ENCODE data around the gene TRIM41. TPM values are rescaled to one million over a fixed set of nuclear protein-coding genes. Genes with fewer than 3 reads are reported as not detected.

The TRIM41 gene
- total RNA-seq, 2 experiments from 2014 or later: 21.4 to 24.0 TPM

DNA sequence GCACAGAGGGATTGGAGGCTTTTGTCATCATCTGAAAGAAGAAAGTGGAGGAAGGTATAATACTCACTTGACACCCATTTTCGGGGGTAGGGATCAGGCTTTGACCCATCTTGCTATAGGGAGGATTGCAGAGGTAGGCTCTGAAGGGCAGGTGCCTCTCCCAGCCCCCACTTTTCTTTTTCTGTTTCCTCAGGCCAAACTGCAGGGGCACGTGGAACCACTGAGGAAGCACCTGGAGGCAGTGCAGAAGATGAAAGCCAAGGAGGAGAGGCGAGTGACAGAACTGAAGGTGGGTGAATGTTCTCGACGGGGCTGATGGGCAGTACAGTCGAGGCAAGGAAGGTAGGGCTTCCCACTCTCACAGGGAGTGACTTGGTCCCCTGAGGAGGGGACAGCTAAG lies 7.5 kb downstream of the TRIM41 start:
- H3K9me3 Mint-ChIP-seq: no peaks in the 10 kb centered on the region
- H3K4me1 Mint-ChIP-seq (ENCODE audit: low read depth): peaks cover 35% of the 10 kb centered on the region
- ChIA-PET POLR2A (interaction anchor here (0.8 to 0.9 kb wide), 2 partner anchors 12 kb away, joined by 3 read pairs; no protein-coding TSS in a partner anchor), CTCF (no interaction called here)
- DNase-seq (no peak), ATAC-seq (ENCODE audit: poor library complexity) (no peak)
- Histone ChIP-seq H3K4me3 (ENCODE audit: low read length) (no peak overlapping the region), H3K27ac (ENCODE audit: low read depth in 1 of 2, low read length in 2 of 2) (no peak overlapping the region), H3K9me3 (ENCODE audit: control insufficient read depth in 1 of 2, insufficient read depth in 1 of 2, low read length in 2 of 2) (no peaks in the 10 kb centered on the region), H3K36me3 (ENCODE audit: insufficient read depth, low read length) (peaks cover 66% of the 10 kb centered on the region), H3K27me3 (ENCODE audit: control insufficient read depth in 1 of 2, insufficient read depth in 2 of 2, low read length in 2 of 2) (no peaks in the 10 kb centered on the region), H3K4me1 (ENCODE audit: insufficient read depth, low read length) (peaks cover 22% of the 10 kb centered on the region)
- peak overlapping the region; percentile 63 for H3K27ac Mint-ChIP-seq
- TF ChIP-seq, protein P1, sequence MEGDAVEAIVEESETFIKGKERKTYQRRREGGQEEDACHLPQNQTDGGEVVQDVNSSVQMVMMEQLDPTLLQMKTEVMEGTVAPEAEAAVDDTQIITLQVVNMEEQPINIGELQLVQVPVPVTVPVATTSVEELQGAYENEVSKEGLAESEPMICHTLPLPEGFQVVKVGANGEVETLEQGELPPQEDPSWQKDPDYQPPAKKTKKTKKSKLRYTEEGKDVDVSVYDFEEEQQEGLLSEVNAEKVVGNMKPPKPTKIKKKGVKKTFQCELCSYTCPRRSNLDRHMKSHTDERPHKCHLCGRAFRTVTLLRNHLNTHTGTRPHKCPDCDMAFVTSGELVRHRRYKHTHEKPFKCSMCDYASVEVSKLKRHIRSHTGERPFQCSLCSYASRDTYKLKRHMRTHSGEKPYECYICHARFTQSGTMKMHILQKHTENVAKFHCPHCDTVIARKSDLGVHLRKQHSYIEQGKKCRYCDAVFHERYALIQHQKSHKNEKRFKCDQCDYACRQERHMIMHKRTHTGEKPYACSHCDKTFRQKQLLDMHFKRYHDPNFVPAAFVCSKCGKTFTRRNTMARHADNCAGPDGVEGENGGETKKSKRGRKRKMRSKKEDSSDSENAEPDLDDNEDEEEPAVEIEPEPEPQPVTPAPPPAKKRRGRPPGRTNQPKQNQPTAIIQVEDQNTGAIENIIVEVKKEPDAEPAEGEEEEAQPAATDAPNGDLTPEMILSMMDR (IDR thresholded peaks at IDR 0.05): no peak
- intact Hi-C loops (cut with DNase I, micrococcal nuclease): no loop called here
- no peak overlapping the region for H3K4me3 Mint-ChIP-seq
- peaks cover 58% of the 10 kb centered on the region for H3K36me3 Mint-ChIP-seq (ENCODE audit: low read depth)
- H3K27me3 Mint-ChIP-seq: no peaks in the 10 kb centered on the region

DNA sequence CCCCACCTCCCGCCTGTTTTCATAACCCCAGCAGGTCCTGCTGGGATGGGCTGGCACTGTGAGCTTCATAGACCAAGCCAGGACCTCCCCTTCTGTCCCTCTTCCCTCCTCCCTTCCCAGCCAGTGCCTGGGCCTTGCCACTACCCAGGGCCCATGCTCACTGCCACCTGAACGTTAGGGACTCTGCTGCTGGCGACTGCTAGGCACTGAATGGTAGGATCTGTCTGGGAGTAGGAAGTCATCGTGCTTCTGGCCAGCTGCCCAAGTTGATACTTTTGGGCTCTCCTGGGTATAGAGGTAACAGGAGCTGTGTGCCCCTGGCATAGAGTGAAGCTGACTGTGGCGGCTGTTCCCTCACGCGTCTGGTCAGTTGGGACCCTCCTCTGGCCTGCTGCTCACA lies 8.4 kb downstream of the TRIM41 start:
- H3K27ac ChIP-seq (ENCODE audit: low read depth in 1 of 2, low read length in 2 of 2): no peak overlapping the region
- no peaks in the 10 kb centered on the region for H3K9me3 ChIP-seq (ENCODE audit: control insufficient read depth in 1 of 2, insufficient read depth in 1 of 2, low read length in 2 of 2)
- H3K36me3 Mint-ChIP-seq (ENCODE audit: low read depth): peaks cover 67% of the 10 kb centered on the region
- ChIA-PET CTCF (no interaction called here), POLR2A (interaction anchor here (0.8 kb wide), 1 partner anchor 12 kb away, joined by 3 read pairs; no protein-coding TSS in a partner anchor)
- H3K4me3 ChIP-seq (ENCODE audit: low read length): no peak overlapping the region
- no peaks in the 10 kb centered on the region for H3K9me3 Mint-ChIP-seq
- no peaks in the 10 kb centered on the region for H3K27me3 ChIP-seq (ENCODE audit: control insufficient read depth in 1 of 2, insufficient read depth in 2 of 2, low read length in 2 of 2)
- peaks cover 20% of the 10 kb centered on the region for H3K4me1 ChIP-seq (ENCODE audit: insufficient read depth, low read length)
- peaks cover 75% of the 10 kb centered on the region for H3K36me3 ChIP-seq (ENCODE audit: insufficient read depth, low read length)
- peak overlapping the region; percentile 63 for H3K27ac Mint-ChIP-seq
- ATAC-seq (ENCODE audit: poor library complexity): no peak
- no peaks in the 10 kb centered on the region for H3K27me3 Mint-ChIP-seq
- peaks cover 32% of the 10 kb centered on the region for H3K4me1 Mint-ChIP-seq (ENCODE audit: low read depth)
- DNase-seq: no peak
- intact Hi-C loops (cut with DNase I, micrococcal nuclease): no loop called here
- no peak overlapping the region for H3K4me3 Mint-ChIP-seq
- TF ChIP-seq, protein P1 (IDR thresholded peaks at IDR 0.05): no peak

DNA sequence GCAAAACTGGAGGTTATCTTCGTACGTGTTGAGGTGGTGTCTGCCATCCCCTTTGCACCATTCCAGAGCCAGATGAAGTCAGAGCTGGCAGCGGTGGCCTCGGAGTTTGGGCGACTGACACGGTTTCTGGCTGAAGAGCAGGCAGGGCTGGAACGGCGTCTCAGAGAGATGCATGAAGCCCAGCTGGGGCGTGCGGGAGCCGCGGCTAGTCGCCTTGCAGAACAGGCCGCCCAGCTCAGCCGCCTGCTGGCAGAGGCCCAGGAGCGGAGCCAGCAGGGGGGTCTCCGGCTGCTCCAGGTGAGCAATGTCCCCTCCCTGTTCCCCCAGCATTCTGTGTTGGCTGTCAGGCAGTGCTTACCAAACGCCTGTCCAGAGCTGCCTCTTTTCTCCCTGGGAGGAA lies 9.5 kb downstream of the TRIM41 start:
- H3K27ac Mint-ChIP-seq: peak overlapping the region; percentile 53
- no peaks in the 10 kb centered on the region for H3K27me3 Mint-ChIP-seq
- H3K27me3 ChIP-seq (ENCODE audit: control insufficient read depth in 1 of 2, insufficient read depth in 2 of 2, low read length in 2 of 2): no peaks in the 10 kb centered on the region
- no peak overlapping the region for H3K27ac ChIP-seq (ENCODE audit: low read depth in 1 of 2, low read length in 2 of 2)
- CTCF ChIA-PET: no interaction called here
- H3K4me3 ChIP-seq (ENCODE audit: low read length): no peak overlapping the region
- H3K9me3 Mint-ChIP-seq: no peaks in the 10 kb centered on the region
- H3K36me3 Mint-ChIP-seq (ENCODE audit: low read depth): peaks cover 79% of the 10 kb centered on the region
- H3K4me1 ChIP-seq (ENCODE audit: insufficient read depth, low read length): peaks cover 17% of the 10 kb centered on the region
- POLR2A ChIA-PET: interaction anchor here (0.5 to 1.4 kb wide), 5 partner anchors 9 to 28 kb away, joined by 3 to 5 read pairs (median 4); partner anchors contain the start of genes RACK1, TRIM41 and TRIM52
- H3K36me3 ChIP-seq (ENCODE audit: insufficient read depth, low read length): peaks cover 87% of the 10 kb centered on the region
- DNase-seq (no peak), ATAC-seq (ENCODE audit: poor library complexity) (no peak)
- H3K4me3 Mint-ChIP-seq: no peak overlapping the region
- TF ChIP-seq, protein P1 (IDR thresholded peaks at IDR 0.05): no peak
- H3K4me1 Mint-ChIP-seq (ENCODE audit: low read depth): peaks cover 32% of the 10 kb centered on the region
- intact Hi-C loops (cut with DNase I, micrococcal nuclease): no loop called here
- H3K9me3 ChIP-seq (ENCODE audit: control insufficient read depth in 1 of 2, insufficient read depth in 1 of 2, low read length in 2 of 2): no peaks in the 10 kb centered on the region
